Measurements from ENCODE around the gene GPR65. TPM values are rescaled to one million over a fixed set of nuclear protein-coding genes. Genes with fewer than 3 reads are reported as not detected.

GPR65 gene
- total RNA-seq, 1 experiment from 2014 or later = not detected

DNA sequence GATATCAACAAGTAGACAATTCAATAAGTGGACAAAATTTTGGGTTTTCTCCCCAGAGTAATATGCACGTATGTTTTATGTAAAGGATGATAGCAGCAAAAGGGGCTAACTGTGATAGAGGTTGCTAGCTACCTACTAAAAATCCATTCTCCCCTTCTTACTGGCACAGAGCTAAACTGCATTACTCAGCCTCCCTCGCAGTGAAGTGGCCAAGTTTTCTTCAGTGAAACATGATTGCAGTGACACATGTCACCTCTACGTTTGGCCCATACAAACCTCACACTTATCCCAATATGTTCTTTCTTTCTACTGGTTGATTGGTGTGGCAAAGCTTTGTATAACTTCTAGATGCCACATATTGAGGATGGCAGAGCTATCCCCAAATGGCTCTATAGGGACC, 34.3 kb downstream of the GPR65 start:
- TF ChIP-seq, protein P1, sequence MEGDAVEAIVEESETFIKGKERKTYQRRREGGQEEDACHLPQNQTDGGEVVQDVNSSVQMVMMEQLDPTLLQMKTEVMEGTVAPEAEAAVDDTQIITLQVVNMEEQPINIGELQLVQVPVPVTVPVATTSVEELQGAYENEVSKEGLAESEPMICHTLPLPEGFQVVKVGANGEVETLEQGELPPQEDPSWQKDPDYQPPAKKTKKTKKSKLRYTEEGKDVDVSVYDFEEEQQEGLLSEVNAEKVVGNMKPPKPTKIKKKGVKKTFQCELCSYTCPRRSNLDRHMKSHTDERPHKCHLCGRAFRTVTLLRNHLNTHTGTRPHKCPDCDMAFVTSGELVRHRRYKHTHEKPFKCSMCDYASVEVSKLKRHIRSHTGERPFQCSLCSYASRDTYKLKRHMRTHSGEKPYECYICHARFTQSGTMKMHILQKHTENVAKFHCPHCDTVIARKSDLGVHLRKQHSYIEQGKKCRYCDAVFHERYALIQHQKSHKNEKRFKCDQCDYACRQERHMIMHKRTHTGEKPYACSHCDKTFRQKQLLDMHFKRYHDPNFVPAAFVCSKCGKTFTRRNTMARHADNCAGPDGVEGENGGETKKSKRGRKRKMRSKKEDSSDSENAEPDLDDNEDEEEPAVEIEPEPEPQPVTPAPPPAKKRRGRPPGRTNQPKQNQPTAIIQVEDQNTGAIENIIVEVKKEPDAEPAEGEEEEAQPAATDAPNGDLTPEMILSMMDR (conservative IDR thresholded peaks at IDR 0.05; ENCODE audit: low read depth, low read length) = no peak
- TF ChIP-seq EZH2 (IDR thresholded peaks at IDR 0.05; ENCODE audit: low read length, unreplicated experiment) (no peak), EZH2phosphoT487 (IDR thresholded peaks at IDR 0.05; ENCODE audit: borderline replicate concordance, low read length) (no peak)
- CTCF ChIA-PET = no interaction called here
- peaks cover 4% of the 10 kb centered on the region for H3F3A ChIP-seq (ENCODE audit: low read length, unreplicated experiment)
- no peak overlapping the region for H3K4me2 ChIP-seq (ENCODE audit: low read length)
- DNase-seq = no peak
- H3K9me2 ChIP-seq (replicated peaks; ENCODE audit: low read length) = no peaks in the 10 kb centered on the region
- intact Hi-C loops (cut with micrococcal nuclease) = no loop called here
- no peaks in the 10 kb centered on the region for H3K27me3 ChIP-seq (ENCODE audit: low read length)
- no peaks in the 10 kb centered on the region for H4K20me1 ChIP-seq (ENCODE audit: low read length)
- ATAC-seq = no peak
- no peaks in the 10 kb centered on the region for H3K9me3 ChIP-seq (ENCODE audit: low read length)
- H3K9ac ChIP-seq (ENCODE audit: low read length) = no peak overlapping the region
- no TSS peak for BruUV-seq (replicated peaks)
- POLR2A ChIA-PET (ENCODE audit: unreplicated experiment) = no interaction called here
- H3K79me2 ChIP-seq (ENCODE audit: low read length) = no peaks in the 10 kb centered on the region
- H3K36me3 ChIP-seq (ENCODE audit: low read depth, low read length) = no peaks in the 10 kb centered on the region
- H3K27ac ChIP-seq (ENCODE audit: low read length) = no peak overlapping the region
- peaks cover 10% of the 10 kb centered on the region for H3K4me1 ChIP-seq (ENCODE audit: insufficient read depth, low read length)
- H3K4me3 ChIP-seq (ENCODE audit: low read length) = no peak overlapping the region
- H2AFZ ChIP-seq (ENCODE audit: low read length) = no peak overlapping the region

DNA sequence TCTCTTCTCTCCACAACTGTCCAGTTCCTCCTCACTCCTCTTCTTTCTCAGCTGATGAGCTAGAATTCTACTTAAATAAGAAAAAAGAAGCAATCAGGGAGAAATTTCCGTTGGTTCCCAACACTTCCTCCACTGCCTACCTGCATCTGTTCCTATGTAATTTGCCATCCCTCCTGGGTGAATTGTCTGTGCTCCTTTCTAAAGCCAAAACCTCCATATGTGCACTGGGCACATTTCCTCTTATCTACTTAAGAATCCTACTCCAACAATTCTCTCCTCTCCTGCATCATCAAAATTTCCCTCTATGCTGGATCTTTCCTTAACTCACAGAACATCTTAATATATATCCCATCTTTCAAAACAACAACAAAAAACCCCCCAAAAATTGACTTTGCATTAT, 35.2 kb downstream of the GPR65 start:
- no peaks in the 10 kb centered on the region for H3K27me3 ChIP-seq (ENCODE audit: low read length)
- H3K9ac ChIP-seq (ENCODE audit: low read length) = no peak overlapping the region
- no peak overlapping the region for H2AFZ ChIP-seq (ENCODE audit: low read length)
- BruUV-seq (replicated peaks) = no TSS peak
- no peaks in the 10 kb centered on the region for H3K9me3 ChIP-seq (ENCODE audit: low read length)
- H3F3A ChIP-seq (ENCODE audit: low read length, unreplicated experiment) = peaks cover 4% of the 10 kb centered on the region
- TF ChIP-seq, protein P1 (conservative IDR thresholded peaks at IDR 0.05; ENCODE audit: low read depth, low read length) = no peak
- TF ChIP-seq EZH2phosphoT487 (IDR thresholded peaks at IDR 0.05; ENCODE audit: borderline replicate concordance, low read length) (no peak), EZH2 (IDR thresholded peaks at IDR 0.05; ENCODE audit: low read length, unreplicated experiment) (no peak)
- no peaks in the 10 kb centered on the region for H3K79me2 ChIP-seq (ENCODE audit: low read length)
- no peaks in the 10 kb centered on the region for H3K36me3 ChIP-seq (ENCODE audit: low read depth, low read length)
- no peak overlapping the region for H3K4me2 ChIP-seq (ENCODE audit: low read length)
- H4K20me1 ChIP-seq (ENCODE audit: low read length) = no peaks in the 10 kb centered on the region
- intact Hi-C loops (cut with micrococcal nuclease) = no loop called here
- ATAC-seq = no peak
- POLR2A ChIA-PET (ENCODE audit: unreplicated experiment) = no interaction called here
- H3K27ac ChIP-seq (ENCODE audit: low read length) = no peak overlapping the region
- CTCF ChIA-PET = no interaction called here
- no peaks in the 10 kb centered on the region for H3K9me2 ChIP-seq (replicated peaks; ENCODE audit: low read length)
- DNase-seq = no peak
- H3K4me1 ChIP-seq (ENCODE audit: insufficient read depth, low read length) = peaks cover 18% of the 10 kb centered on the region
- H3K4me3 ChIP-seq (ENCODE audit: low read length) = no peak overlapping the region

DNA sequence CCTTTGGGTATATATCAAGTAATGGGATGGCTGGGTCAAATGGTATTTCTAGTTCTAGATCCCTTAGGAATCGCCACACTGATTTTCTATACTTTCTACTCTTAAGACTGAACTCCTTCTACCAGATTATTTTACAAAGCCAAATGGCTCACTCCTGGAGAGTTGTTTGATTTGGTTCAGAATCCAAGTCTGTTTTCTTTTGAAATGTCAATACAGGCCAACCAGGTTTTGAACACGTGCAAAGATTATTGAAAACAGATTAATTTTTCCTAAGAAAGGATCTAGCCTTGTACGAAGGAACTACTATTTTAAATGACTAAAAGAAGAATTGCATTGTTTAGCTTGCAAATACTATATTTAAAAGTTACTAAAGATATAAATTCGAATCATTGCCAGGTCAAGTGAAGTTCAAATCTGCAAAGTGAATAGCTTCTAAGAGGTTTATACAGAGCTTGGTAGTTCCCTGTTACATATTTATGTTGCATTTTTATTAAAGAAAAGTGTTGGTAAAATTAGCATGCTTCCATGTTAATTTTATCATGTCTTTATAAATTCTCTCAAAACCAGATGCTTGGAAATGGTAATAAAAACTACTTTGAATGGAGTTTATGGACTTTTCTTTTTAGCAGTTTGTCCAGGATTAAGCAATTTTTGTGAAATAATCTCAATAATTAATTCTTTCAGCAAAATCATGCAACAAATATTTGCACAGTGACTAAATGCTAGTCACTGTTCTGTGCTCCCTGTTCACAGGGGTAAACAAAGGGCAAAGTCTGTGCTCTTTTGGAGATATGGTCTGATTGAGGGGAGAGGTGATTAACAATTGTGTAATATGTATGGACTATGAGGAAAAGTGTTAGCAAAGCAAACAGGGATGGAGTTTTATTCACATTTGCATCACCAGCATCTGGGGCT, 38.9 kb downstream of the GPR65 start:
- Histone ChIP-seq H3K27ac (ENCODE audit: low read length) (peak overlapping the region; percentile 98), H3F3A (ENCODE audit: low read length, unreplicated experiment) (peaks cover 4% of the 10 kb centered on the region), H3K4me3 (ENCODE audit: low read length) (no peak overlapping the region), H4K20me1 (ENCODE audit: low read length) (no peaks in the 10 kb centered on the region), H2AFZ (ENCODE audit: low read length) (no peak overlapping the region), H3K9me2 (replicated peaks; ENCODE audit: low read length) (no peaks in the 10 kb centered on the region), H3K27me3 (ENCODE audit: low read length) (no peaks in the 10 kb centered on the region), H3K36me3 (ENCODE audit: low read depth, low read length) (no peaks in the 10 kb centered on the region), H3K4me1 (ENCODE audit: insufficient read depth, low read length) (peaks cover 37% of the 10 kb centered on the region), H3K4me2 (ENCODE audit: low read length) (peak overlapping the region; percentile 62), H3K9ac (ENCODE audit: low read length) (peak overlapping the region; percentile 79), H3K9me3 (ENCODE audit: low read length) (no peaks in the 10 kb centered on the region), H3K79me2 (ENCODE audit: low read length) (no peaks in the 10 kb centered on the region)
- ChIA-PET POLR2A (ENCODE audit: unreplicated experiment) (no interaction called here), CTCF (no interaction called here)
- DNase-seq (peak; percentile 89), ATAC-seq (peak; percentile 86)
- TF ChIP-seq EZH2 (IDR thresholded peaks at IDR 0.05; ENCODE audit: low read length, unreplicated experiment) = no peak
- TF ChIP-seq, protein P1 (conservative IDR thresholded peaks at IDR 0.05; ENCODE audit: low read depth, low read length) = no peak
- no peak for TF ChIP-seq EZH2phosphoT487 (IDR thresholded peaks at IDR 0.05; ENCODE audit: borderline replicate concordance, low read length)
- no TSS peak for BruUV-seq (replicated peaks)
- intact Hi-C loops (cut with micrococcal nuclease) = loop anchor here (2.0 kb wide), 1 partner anchor 53 kb away; no protein-coding TSS in a partner anchor
